Measurements from ENCODE around the gene MEG3.

- TF ChIP-seq GATA2 (IDR thresholded peaks at IDR 0.05; ENCODE audit: low read depth, low read length) (no peak), GATA3 (IDR thresholded peaks at IDR 0.05; ENCODE audit: low read depth, low read length) (no peak)
Measured at GRCh38 chr14:100906420-100906819, 80.5 kb downstream of the MEG3 start.
